Erythroblast (primary cell): ENCODE data around the gene ADAMTS5.

Experiments used
- GATA1 ChIP-seq: IDR thresholded peaks from 2 replicates; pipeline ENCODE4 v1.6.1; 2011; ENCODE audit warnings: low read depth, mild to moderate bottlenecking, control low read depth, low read length, moderate library complexity
- POLR2A ChIP-seq: IDR thresholded peaks from 2 replicates; pipeline ENCODE4 v1.6.1; 2011; ENCODE audit warnings: mild to moderate bottlenecking, low read length

GRCh38 chr21:26923986-26924385, 42.9 kb downstream of the ADAMTS5 start:
- TF ChIP-seq POLR2A = no peak
- TF ChIP-seq GATA1 = no peak
